ENCODE results near the gene COQ4.

The COQ4 gene

DNA sequence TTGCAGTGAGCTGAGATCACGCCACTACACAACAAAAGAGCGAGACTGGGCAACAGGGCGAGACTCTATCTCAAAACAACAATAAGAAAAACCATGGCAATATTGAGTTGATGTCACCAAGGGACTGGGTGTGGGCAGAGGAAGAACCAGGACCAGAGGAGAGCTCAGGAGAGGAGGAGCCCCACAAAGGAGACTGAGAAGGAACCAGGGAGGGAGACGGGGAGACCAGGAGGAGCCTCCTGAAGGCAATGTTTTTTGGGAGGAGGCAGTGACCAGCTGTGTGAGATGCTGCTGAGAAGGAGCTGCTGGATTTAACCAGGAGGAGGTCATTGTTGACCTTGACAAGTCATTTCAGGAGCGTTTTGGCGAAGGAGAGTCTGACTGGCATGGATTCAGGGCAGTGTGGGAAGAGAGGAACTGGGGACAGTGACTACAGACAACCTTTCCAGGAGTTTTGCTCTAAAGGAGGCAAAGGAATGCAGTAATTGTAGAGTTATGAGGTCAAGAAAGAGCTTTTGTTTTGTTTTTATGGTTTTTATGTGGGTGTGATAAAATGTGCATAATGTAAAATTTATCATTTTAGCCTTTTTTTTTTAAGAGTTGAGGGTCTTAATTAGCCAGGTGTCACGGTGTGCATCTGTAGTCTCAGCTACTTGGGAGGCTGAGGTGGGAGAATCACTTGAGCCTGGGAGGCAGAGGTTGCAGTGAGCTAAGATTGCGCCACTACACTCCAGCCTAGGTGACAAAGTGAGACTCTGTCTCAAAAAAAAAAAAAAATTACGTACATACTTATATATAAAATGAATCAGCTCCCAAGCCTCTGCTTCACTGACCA lies 18.3 kb upstream of the COQ4 start:
- TF ChIP-seq, protein P1, sequence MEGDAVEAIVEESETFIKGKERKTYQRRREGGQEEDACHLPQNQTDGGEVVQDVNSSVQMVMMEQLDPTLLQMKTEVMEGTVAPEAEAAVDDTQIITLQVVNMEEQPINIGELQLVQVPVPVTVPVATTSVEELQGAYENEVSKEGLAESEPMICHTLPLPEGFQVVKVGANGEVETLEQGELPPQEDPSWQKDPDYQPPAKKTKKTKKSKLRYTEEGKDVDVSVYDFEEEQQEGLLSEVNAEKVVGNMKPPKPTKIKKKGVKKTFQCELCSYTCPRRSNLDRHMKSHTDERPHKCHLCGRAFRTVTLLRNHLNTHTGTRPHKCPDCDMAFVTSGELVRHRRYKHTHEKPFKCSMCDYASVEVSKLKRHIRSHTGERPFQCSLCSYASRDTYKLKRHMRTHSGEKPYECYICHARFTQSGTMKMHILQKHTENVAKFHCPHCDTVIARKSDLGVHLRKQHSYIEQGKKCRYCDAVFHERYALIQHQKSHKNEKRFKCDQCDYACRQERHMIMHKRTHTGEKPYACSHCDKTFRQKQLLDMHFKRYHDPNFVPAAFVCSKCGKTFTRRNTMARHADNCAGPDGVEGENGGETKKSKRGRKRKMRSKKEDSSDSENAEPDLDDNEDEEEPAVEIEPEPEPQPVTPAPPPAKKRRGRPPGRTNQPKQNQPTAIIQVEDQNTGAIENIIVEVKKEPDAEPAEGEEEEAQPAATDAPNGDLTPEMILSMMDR (IDR thresholded peaks at IDR 0.05; ENCODE audit: extremely low read depth, insufficient read depth, missing control alignments): no peak
- DNase-seq (ENCODE audit: low spot score): no peak
- in situ Hi-C loops (cut with MboI; ENCODE audit: low pct_unique_long_range_greater_than_20kb, low sequenced_read_pairs, unreplicated experiment): no loop called here

DNA sequence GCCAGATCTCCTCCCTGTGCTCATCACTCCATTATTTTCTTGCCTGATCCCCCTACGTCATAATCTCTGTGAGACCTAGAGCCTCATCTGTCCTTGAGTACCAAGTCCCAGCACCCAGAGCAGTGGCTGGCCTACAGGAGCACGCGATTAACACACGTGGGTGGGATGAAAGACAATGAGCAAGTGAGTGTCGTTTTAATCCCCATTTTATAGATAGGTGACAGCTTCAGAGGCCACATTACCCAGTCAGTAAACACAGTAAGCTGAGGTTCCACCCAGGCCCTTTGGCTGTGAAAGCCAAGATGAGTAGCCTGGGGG lies 17.7 kb upstream of the COQ4 start:
- TF ChIP-seq, protein P1 (IDR thresholded peaks at IDR 0.05; ENCODE audit: extremely low read depth, insufficient read depth, missing control alignments): no peak
- in situ Hi-C loops (cut with MboI; ENCODE audit: low pct_unique_long_range_greater_than_20kb, low sequenced_read_pairs, unreplicated experiment): no loop called here
- no peak for DNase-seq (ENCODE audit: low spot score)

DNA sequence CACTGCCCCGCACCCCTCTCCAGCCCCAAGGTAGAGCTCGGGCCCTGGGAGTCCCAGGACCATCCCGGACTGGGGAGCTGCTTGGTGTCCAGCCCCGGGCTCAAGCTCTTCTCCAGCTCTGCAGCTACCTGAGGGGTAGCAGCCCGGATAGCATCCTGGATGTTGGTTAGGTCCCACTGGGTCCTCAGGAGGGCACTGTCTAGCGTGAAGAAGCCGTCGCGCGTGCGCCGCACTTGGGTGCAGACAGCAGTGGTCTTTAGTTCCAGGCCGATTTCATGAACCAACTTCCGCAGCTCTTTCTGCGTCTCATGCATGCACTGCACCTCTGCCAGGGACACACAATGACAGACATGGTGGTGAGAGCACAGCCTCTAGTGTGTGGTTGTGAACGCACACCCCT lies 13.1 kb upstream of the COQ4 start:
- TF ChIP-seq, protein P1 (IDR thresholded peaks at IDR 0.05; ENCODE audit: extremely low read depth, insufficient read depth, missing control alignments): no peak
- in situ Hi-C loops (cut with MboI; ENCODE audit: low pct_unique_long_range_greater_than_20kb, low sequenced_read_pairs, unreplicated experiment): no loop called here
- DNase-seq (ENCODE audit: low spot score): no peak

DNA sequence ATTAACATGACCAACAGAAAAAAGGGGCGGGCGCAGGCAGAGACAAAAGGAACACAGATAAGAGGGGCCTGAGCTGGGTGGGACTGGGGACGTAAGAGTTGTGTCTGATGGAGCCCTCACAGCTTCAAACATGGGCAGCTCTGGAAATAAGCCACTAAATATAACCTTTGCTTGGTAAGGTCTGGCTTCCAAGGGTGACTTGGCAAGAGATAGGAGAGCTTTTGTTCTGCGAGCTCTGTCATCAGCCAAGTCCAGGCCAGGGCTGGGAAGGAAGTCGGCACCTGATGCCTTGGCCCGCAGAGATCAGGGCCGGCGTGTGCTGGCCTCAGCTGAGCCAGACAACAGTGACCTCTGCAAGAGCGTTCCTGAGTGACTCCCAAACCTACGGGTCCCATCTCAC lies 12.2 kb upstream of the COQ4 start:
- no peak for DNase-seq (ENCODE audit: low spot score)
- in situ Hi-C loops (cut with MboI; ENCODE audit: low pct_unique_long_range_greater_than_20kb, low sequenced_read_pairs, unreplicated experiment): no loop called here
- TF ChIP-seq, protein P1 (IDR thresholded peaks at IDR 0.05; ENCODE audit: extremely low read depth, insufficient read depth, missing control alignments): no peak

DNA sequence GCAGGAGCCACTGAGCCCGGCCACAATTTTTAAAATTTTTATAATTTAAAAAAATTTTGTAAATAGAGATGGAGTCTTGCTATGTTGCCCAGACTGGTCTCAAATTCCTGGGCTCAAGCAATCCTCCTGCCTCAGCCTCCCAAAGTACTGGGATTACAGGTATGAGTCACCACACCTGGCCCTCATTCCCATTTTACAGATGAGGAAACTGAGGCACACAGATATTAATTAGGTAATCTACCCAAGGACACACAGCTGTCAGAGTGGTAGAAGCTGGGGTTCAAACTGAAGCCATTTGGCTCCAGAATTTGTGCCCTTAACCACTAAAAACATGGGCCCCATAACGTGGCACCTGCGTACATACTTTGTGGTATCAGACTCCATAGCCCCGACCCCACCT lies 7.9 kb upstream of the COQ4 start:
- in situ Hi-C loops (cut with MboI; ENCODE audit: low pct_unique_long_range_greater_than_20kb, low sequenced_read_pairs, unreplicated experiment): no loop called here
- DNase-seq (ENCODE audit: low spot score): no peak
- TF ChIP-seq, protein P1 (IDR thresholded peaks at IDR 0.05; ENCODE audit: extremely low read depth, insufficient read depth, missing control alignments): no peak

DNA sequence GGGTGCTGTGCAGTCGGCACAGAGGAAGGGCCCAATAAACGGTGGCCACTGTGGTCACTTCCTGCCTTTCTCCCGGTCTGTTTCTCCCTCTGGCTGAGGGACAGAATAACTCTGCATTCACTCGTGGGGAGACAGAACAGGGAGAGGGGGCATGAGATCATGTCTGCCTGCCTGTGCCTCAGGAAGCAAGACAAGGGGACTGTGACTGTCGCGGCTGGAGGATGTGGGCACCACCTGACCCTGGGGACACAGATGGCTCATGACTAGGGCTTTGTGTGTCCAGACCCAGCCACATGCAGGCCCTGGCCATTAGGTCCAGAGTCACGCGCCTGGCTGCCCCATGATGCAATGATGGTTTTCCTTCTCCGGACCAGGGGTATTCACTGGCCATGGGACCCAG lies 6.2 kb upstream of the COQ4 start:
- no peak for DNase-seq (ENCODE audit: low spot score)
- in situ Hi-C loops (cut with MboI; ENCODE audit: low pct_unique_long_range_greater_than_20kb, low sequenced_read_pairs, unreplicated experiment): no loop called here

More for the DNA sequence above, 6.2 kb upstream of the COQ4 start:
- TF ChIP-seq, protein P1 (IDR thresholded peaks at IDR 0.05; ENCODE audit: extremely low read depth, insufficient read depth, missing control alignments): no peak

Data from GM13977 (cell line).